Keratinocyte (primary cell): ENCODE data around the gene DDX31. TPM values are rescaled to one million over a fixed set of nuclear protein-coding genes. Genes with fewer than 3 reads are reported as not detected.

Experiments
- DNase-seq: peaks from one replicate; pipeline ENCODE4 v3.0.0-alpha.2; 2011; ENCODE audit warnings: low read depth, missing footprints, low spot score
- FAIRE-seq: peaks from 2 replicates; lab custom pipeline; 2011; peaks lifted over from hg19 to GRCh38; lab: Jason Lieb, UNC
- H2AFZ ChIP-seq: 2 replicates; pipeline ENCODE4 v1.6.0; 2012; ENCODE audit warnings: low read length, control low read depth, inconsistent platforms; ENCODE audit not compliant: control insufficient read depth
- H3K27ac ChIP-seq: 2 replicates; pipeline ENCODE4 v1.5.1; 2011; ENCODE audit warnings: low read length; ENCODE audit not compliant: control insufficient read depth, insufficient read depth
- H3K27me3 ChIP-seq: 3 replicates; pipeline ENCODE4 v1.6.0; 2011; ENCODE audit warnings: low read length; ENCODE audit not compliant: control insufficient read depth, insufficient read depth; ENCODE audit errors: extremely low read depth
- H3K36me3 ChIP-seq, 2 experiments: 2 replicates in 1 of 2; 3 replicates in 1 of 2; pipeline ENCODE4 v1.5.1; 2011; ENCODE audit warnings: low read length in 2 of 2, mild to moderate bottlenecking in 1 of 2; ENCODE audit not compliant: control insufficient read depth in 2 of 2, insufficient read depth in 2 of 2; ENCODE audit errors: extremely low read depth in 1 of 2
- H3K4me1 ChIP-seq: 3 replicates; pipeline ENCODE4 v1.5.1; 2011; ENCODE audit warnings: low read length; ENCODE audit not compliant: control insufficient read depth, insufficient read depth; ENCODE audit errors: extremely low read depth
- H3K4me2 ChIP-seq: 3 replicates; pipeline ENCODE4 v1.6.0; 2011; ENCODE audit warnings: low read depth, low read length; ENCODE audit not compliant: control insufficient read depth, insufficient read depth; ENCODE audit errors: extremely low read depth
- H3K4me3 ChIP-seq, 3 experiments: fragments of 200-600 bp in 1 of 3; sonication (generic) in 1 of 3; 2 replicates in 2 of 3; 3 replicates in 1 of 3; pipeline ENCODE4 v1.5.1; 2011 to 2016; ENCODE audit warnings: low read length in 3 of 3, mild to moderate bottlenecking in 3 of 3, control low read depth in 2 of 3, inconsistent platforms in 1 of 3, low read depth in 1 of 3, mixed read lengths in 1 of 3, mixed run types in 1 of 3, moderate library complexity in 1 of 3; ENCODE audit not compliant: control insufficient read depth in 2 of 3, insufficient read depth in 2 of 3; ENCODE audit errors: extremely low read depth in 1 of 3
- H3K79me2 ChIP-seq: 2 replicates; pipeline ENCODE4 v1.6.0; 2012; ENCODE audit warnings: low read length; ENCODE audit not compliant: control insufficient read depth, insufficient read depth
- H3K9ac ChIP-seq: 3 replicates; pipeline ENCODE4 v1.6.0; 2011; ENCODE audit warnings: low read length; ENCODE audit not compliant: control insufficient read depth, insufficient read depth; ENCODE audit errors: extremely low read depth
- H3K9me1 ChIP-seq: 3 replicates; pipeline ENCODE4 v1.6.0; 2011; ENCODE audit warnings: low read length; ENCODE audit not compliant: control insufficient read depth, insufficient read depth; ENCODE audit errors: extremely low read depth
- H3K9me3 ChIP-seq: 2 replicates; pipeline ENCODE4 v1.5.1; 2012; ENCODE audit warnings: low read depth, low read length; ENCODE audit not compliant: control insufficient read depth
- H4K20me1 ChIP-seq: 3 replicates; pipeline ENCODE4 v1.6.0; 2011; ENCODE audit warnings: low read length; ENCODE audit not compliant: control insufficient read depth, insufficient read depth; ENCODE audit errors: extremely low read depth
- EZH2 ChIP-seq: IDR thresholded peaks from one replicate; pipeline ENCODE4 v1.6.1; 2012; ENCODE audit warnings: inconsistent platforms, mild to moderate bottlenecking, low read length, moderate library complexity
- dilution Hi-C: fragments of 300-500 bp; cut with MboI; formaldehyde crosslinking; loops from one replicate; pipeline ENCODE4 v1.7.0; 2020; ENCODE audit warnings: low sequenced_read_pairs; ENCODE audit not compliant: extremely low pct_ligation_motif_present
- polyA plus RNA-seq, 5 experiments: library from polyadenylated mRNA; depleted of rRNA in 3 of 5; stranded (reverse) in 3 of 5; stranded (forward) in 1 of 5; unstranded in 1 of 5; fragments of >200 nt; gene quantifications; 1 replicate in 1 of 5; 2 replicates in 3 of 5; 3 replicates in 1 of 5; pipeline versions ENCODE4 v1.2.1 to v1.2.3, GENCODE V29; 2011 to 2012; ENCODE audit warnings: missing spikeins in 2 of 5, low read depth in 1 of 5, low replicate concordance in 1 of 5
- TF ChIP-seq, protein P1 (sequence below), 3 experiments: IDR thresholded peaks in 1 of 3; conservative IDR thresholded peaks in 1 of 3; optimal IDR thresholded peaks in 1 of 3; 2 replicates in 2 of 3; 3 replicates in 1 of 3; pipeline versions ENCODE3 to v1.5.1; 2011; ENCODE audit warnings: low read length in 3 of 3, mild to moderate bottlenecking in 3 of 3, moderate library complexity in 2 of 3, control low read depth in 1 of 3, inconsistent platforms in 1 of 3; ENCODE audit not compliant: insufficient read depth in 2 of 3; ENCODE audit errors: extremely low read depth in 1 of 3

The DDX31 gene
- polyA plus RNA-seq, 1 donor (not counting 4 experiments of a cell fraction or from before 2014, with no cell fraction given), result 21.0 TPM

DNA sequence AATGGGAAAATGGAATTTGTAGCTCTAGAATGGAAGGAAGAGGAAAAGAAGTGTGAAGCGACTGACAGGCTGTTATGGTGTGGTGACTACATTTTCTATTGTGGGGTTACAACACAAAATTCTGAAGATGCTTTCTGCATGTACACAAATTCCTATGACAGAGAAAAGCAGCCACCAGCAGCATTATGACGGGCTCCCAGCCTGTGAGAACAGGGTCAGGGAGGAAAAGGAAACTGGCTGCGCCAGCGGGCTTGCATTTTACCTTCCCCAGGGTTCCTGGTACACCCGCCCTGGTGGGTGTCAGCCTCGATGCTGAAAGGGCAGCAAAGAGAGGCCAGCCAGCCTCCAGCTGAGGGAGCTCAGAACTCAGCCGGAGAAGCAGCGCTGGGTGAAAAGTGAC, 41.0 kb downstream of the DDX31 start:
- Histone ChIP-seq H3K27ac (no peak overlapping the region), H2AFZ (no peak overlapping the region), H3K27me3 (no peaks in the 10 kb centered on the region), H3K9me1 (peaks cover 3% of the 10 kb centered on the region), H3K4me3 (no peak overlapping the region), H3K9ac (no peak overlapping the region), H3K36me3 (peaks cover 18 to 21% of the 10 kb centered on the region in 2 experiments), H3K9me3 (no peaks in the 10 kb centered on the region), H3K79me2 (no peaks in the 10 kb centered on the region), H4K20me1 (no peaks in the 10 kb centered on the region), H3K4me2 (no peak overlapping the region), H3K4me1 (peaks cover 30% of the 10 kb centered on the region)
- TF ChIP-seq, protein P1, sequence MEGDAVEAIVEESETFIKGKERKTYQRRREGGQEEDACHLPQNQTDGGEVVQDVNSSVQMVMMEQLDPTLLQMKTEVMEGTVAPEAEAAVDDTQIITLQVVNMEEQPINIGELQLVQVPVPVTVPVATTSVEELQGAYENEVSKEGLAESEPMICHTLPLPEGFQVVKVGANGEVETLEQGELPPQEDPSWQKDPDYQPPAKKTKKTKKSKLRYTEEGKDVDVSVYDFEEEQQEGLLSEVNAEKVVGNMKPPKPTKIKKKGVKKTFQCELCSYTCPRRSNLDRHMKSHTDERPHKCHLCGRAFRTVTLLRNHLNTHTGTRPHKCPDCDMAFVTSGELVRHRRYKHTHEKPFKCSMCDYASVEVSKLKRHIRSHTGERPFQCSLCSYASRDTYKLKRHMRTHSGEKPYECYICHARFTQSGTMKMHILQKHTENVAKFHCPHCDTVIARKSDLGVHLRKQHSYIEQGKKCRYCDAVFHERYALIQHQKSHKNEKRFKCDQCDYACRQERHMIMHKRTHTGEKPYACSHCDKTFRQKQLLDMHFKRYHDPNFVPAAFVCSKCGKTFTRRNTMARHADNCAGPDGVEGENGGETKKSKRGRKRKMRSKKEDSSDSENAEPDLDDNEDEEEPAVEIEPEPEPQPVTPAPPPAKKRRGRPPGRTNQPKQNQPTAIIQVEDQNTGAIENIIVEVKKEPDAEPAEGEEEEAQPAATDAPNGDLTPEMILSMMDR (optimal IDR thresholded peaks at IDR 0.05 in 1 of 3, IDR thresholded peaks at IDR 0.05 in 1 of 3, conservative IDR thresholded peaks at IDR 0.05 in 1 of 3; ENCODE audit: extremely low read depth in 1 of 3, insufficient read depth in 2 of 3, low read length in 3 of 3), result no peak
- TF ChIP-seq EZH2, result no peak
- FAIRE-seq (no peak), DNase-seq (no peak)
- dilution Hi-C loops, result no loop called here

DNA sequence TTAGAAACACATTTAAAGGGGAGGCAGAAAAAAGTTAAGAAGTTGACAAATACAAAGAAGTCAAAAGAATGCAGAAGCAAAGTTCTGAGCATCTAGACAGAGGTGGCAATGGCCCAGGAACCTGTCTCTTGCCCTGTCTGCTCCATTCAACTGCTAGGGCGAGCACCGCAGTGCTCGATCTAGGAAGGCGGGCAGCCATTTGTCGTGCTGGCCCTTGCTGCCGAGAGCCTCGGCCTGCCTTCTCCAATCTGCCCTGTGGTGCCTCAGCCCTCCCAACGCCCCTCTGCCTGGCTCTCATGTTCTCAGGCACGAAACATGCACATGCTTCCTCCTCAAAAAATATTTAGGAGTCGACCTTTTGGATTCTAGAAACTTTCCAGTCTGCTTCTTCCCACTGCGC, 42.2 kb downstream of the DDX31 start:
- no peak for TF ChIP-seq EZH2
- TF ChIP-seq, protein P1 (optimal IDR thresholded peaks at IDR 0.05 in 1 of 3, IDR thresholded peaks at IDR 0.05 in 1 of 3, conservative IDR thresholded peaks at IDR 0.05 in 1 of 3; ENCODE audit: extremely low read depth in 1 of 3, insufficient read depth in 2 of 3, low read length in 3 of 3), result no peak
- Histone ChIP-seq H3K4me3 (no peak overlapping the region), H3K4me1 (peaks cover 24% of the 10 kb centered on the region), H3K4me2 (no peak overlapping the region), H3K9me3 (no peaks in the 10 kb centered on the region), H3K27ac (no peak overlapping the region), H4K20me1 (no peaks in the 10 kb centered on the region), H3K9me1 (peaks cover 3% of the 10 kb centered on the region), H3K27me3 (no peaks in the 10 kb centered on the region), H3K79me2 (no peaks in the 10 kb centered on the region), H3K36me3 (peaks cover 19 to 21% of the 10 kb centered on the region in 2 experiments), H3K9ac (no peak overlapping the region), H2AFZ (no peak overlapping the region)
- FAIRE-seq (no peak), DNase-seq (no peak)
- dilution Hi-C loops, result no loop called here
